ENCODE results near the gene LIPG. TPM values are rescaled to one million over a fixed set of nuclear protein-coding genes. Genes with fewer than 3 reads are reported as not detected.

The LIPG gene
- total RNA-seq, 5 donors from 2014 or later (not counting 1 experiment from before 2014, with no cell fraction given) = 0.22 to 0.76 (median 0.26) TPM; not detected in 2

- CTCF ChIA-PET = no interaction called here
- Histone ChIP-seq H3K4me1 (ENCODE audit: control insufficient read depth in 1 of 2, extremely low read depth in 1 of 2, insufficient read depth in 2 of 2, low read length in 2 of 2) (no peaks in the 10 kb centered on the region), H3K27me3 (replicated peaks in 1 of 2; ENCODE audit: control insufficient read depth in 2 of 2, extremely low read depth in 1 of 2, insufficient read depth in 2 of 2, low read length in 1 of 2) (peaks cover 0 to 14% of the 10 kb centered on the region in 2 experiments), H3K9me3 (no peaks in the 10 kb centered on the region), H3K27ac (ENCODE audit: low read length) (no peak overlapping the region), H3K4me3 (ENCODE audit: control insufficient read depth in 1 of 2, extremely low read depth in 1 of 2, low read length in 1 of 2) (no peak overlapping the region), H3K36me3 (ENCODE audit: control insufficient read depth in 2 of 2, extremely low read depth in 1 of 2, insufficient read depth in 1 of 2, low read length in 1 of 2) (no peaks in the 10 kb centered on the region)
- ATAC-seq (replicated peaks in 1 of 4) = no peak
- Mint-ChIP-seq H3K27ac (no peak overlapping the region), H3K4me1 (no peaks in the 10 kb centered on the region), H3K36me3 (no peaks in the 10 kb centered on the region), H3K9me3 (no peaks in the 10 kb centered on the region), H3K4me3 (no peak overlapping the region), H3K27me3 (peaks cover 7 to 8% of the 10 kb centered on the region in 2 donors)
- no peak for DNase-seq
- POLR2A ChIA-PET = no interaction called here
- 64% methylated on average over 1 of the region's 3 CpGs for WGBS (ENCODE audit: insufficient coverage)
These were observed 49.5 kb downstream of the LIPG start for GRCh38 chr18:49611316-49611715.

- Mint-ChIP-seq H3K9me3 (no peaks in the 10 kb centered on the region), H3K4me3 (no peak overlapping the region), H3K27ac (no peak overlapping the region), H3K36me3 (no peaks in the 10 kb centered on the region), H3K4me1 (no peaks in the 10 kb centered on the region), H3K27me3 (peaks cover 7 to 8% of the 10 kb centered on the region in 2 donors)
- CTCF ChIA-PET = no interaction called here
- 60% methylated on average over 8 of the region's 11 CpGs for WGBS (ENCODE audit: insufficient coverage)
- ATAC-seq (replicated peaks in 1 of 4) (no peak), DNase-seq (no peak)
- H3K4me1 ChIP-seq (ENCODE audit: control insufficient read depth in 1 of 2, extremely low read depth in 1 of 2, insufficient read depth in 2 of 2, low read length in 2 of 2) = no peaks in the 10 kb centered on the region
- POLR2A ChIA-PET = no interaction called here
- no peaks in the 10 kb centered on the region for H3K9me3 ChIP-seq
- no peak overlapping the region for H3K27ac ChIP-seq (ENCODE audit: low read length)
- H3K36me3 ChIP-seq (ENCODE audit: control insufficient read depth in 2 of 2, extremely low read depth in 1 of 2, insufficient read depth in 1 of 2, low read length in 1 of 2) = no peaks in the 10 kb centered on the region
- H3K27me3 ChIP-seq (replicated peaks in 1 of 2; ENCODE audit: control insufficient read depth in 2 of 2, extremely low read depth in 1 of 2, insufficient read depth in 2 of 2, low read length in 1 of 2) = peaks cover 0 to 14% of the 10 kb centered on the region in 2 experiments
- H3K4me3 ChIP-seq (ENCODE audit: control insufficient read depth in 1 of 2, extremely low read depth in 1 of 2, low read length in 1 of 2) = no peak overlapping the region
These were observed 50.7 kb downstream of the LIPG start for GRCh38 chr18:49612515-49613033.

GRCh38 chr18:49613141-49613640 lies 51.3 kb downstream of the LIPG start:
- Mint-ChIP-seq H3K4me1 (no peaks in the 10 kb centered on the region), H3K4me3 (no peak overlapping the region), H3K27ac (no peak overlapping the region), H3K9me3 (no peaks in the 10 kb centered on the region), H3K36me3 (no peaks in the 10 kb centered on the region), H3K27me3 (peaks cover 7 to 8% of the 10 kb centered on the region in 2 donors)
- no peak overlapping the region for H3K4me3 ChIP-seq (ENCODE audit: control insufficient read depth in 1 of 2, extremely low read depth in 1 of 2, low read length in 1 of 2)
- no peak overlapping the region for H3K27ac ChIP-seq (ENCODE audit: low read length)
- H3K4me1 ChIP-seq (ENCODE audit: control insufficient read depth in 1 of 2, extremely low read depth in 1 of 2, insufficient read depth in 2 of 2, low read length in 2 of 2) = no peaks in the 10 kb centered on the region
- DNase-seq (no peak), ATAC-seq (replicated peaks in 1 of 4) (no peak)
- ChIA-PET POLR2A (no interaction called here), CTCF (no interaction called here)
- no peaks in the 10 kb centered on the region for H3K36me3 ChIP-seq (ENCODE audit: control insufficient read depth in 2 of 2, extremely low read depth in 1 of 2, insufficient read depth in 1 of 2, low read length in 1 of 2)
- 69% methylated on average over 3 of the region's 7 CpGs for WGBS (ENCODE audit: insufficient coverage)
- no peaks in the 10 kb centered on the region for H3K9me3 ChIP-seq
- H3K27me3 ChIP-seq (replicated peaks in 1 of 2; ENCODE audit: control insufficient read depth in 2 of 2, extremely low read depth in 1 of 2, insufficient read depth in 2 of 2, low read length in 1 of 2) = peaks cover 0 to 14% of the 10 kb centered on the region in 2 experiments

GRCh38 chr18:49613641-49614151 lies 51.8 kb downstream of the LIPG start:
- H3K4me3 ChIP-seq (ENCODE audit: control insufficient read depth in 1 of 2, extremely low read depth in 1 of 2, low read length in 1 of 2) = no peak overlapping the region
- H3K27me3 ChIP-seq (replicated peaks in 1 of 2; ENCODE audit: control insufficient read depth in 2 of 2, extremely low read depth in 1 of 2, insufficient read depth in 2 of 2, low read length in 1 of 2) = peaks cover 0 to 15% of the 10 kb centered on the region in 2 experiments
- 62% methylated on average over 4 of the region's 5 CpGs for WGBS (ENCODE audit: insufficient coverage)
- Mint-ChIP-seq H3K27ac (no peak overlapping the region), H3K27me3 (peaks cover 7 to 8% of the 10 kb centered on the region in 2 donors), H3K9me3 (no peaks in the 10 kb centered on the region), H3K36me3 (no peaks in the 10 kb centered on the region), H3K4me3 (no peak overlapping the region), H3K4me1 (no peaks in the 10 kb centered on the region)
- CTCF ChIA-PET = no interaction called here
- no peaks in the 10 kb centered on the region for H3K4me1 ChIP-seq (ENCODE audit: control insufficient read depth in 1 of 2, extremely low read depth in 1 of 2, insufficient read depth in 2 of 2, low read length in 2 of 2)
- no peaks in the 10 kb centered on the region for H3K9me3 ChIP-seq
- no peaks in the 10 kb centered on the region for H3K36me3 ChIP-seq (ENCODE audit: control insufficient read depth in 2 of 2, extremely low read depth in 1 of 2, insufficient read depth in 1 of 2, low read length in 1 of 2)
- no peak overlapping the region for H3K27ac ChIP-seq (ENCODE audit: low read length)
- no peak for DNase-seq
- no peak for ATAC-seq (replicated peaks in 1 of 4)
- POLR2A ChIA-PET = interaction anchor here in 1 of 2 donors (0.6 kb wide), 1 partner anchor 118 kb away, joined by 3 read pairs; no protein-coding TSS in a partner anchor

GRCh38 chr18:49616618-49617328 lies 54.9 kb downstream of the LIPG start:
- no peak overlapping the region for H3K4me3 Mint-ChIP-seq

GRCh38 chr18:49617329-49617695 lies 55.5 kb downstream of the LIPG start:
- no peaks in the 10 kb centered on the region for H3K36me3 Mint-ChIP-seq
- no peaks in the 10 kb centered on the region for H3K9me3 Mint-ChIP-seq
- POLR2A ChIA-PET = no interaction called here

More at GRCh38 chr18:49616618-49617328, 54.9 kb downstream of the LIPG start:
- H3K27me3 ChIP-seq (replicated peaks in 1 of 2; ENCODE audit: control insufficient read depth in 2 of 2, extremely low read depth in 1 of 2, insufficient read depth in 2 of 2, low read length in 1 of 2) = peaks cover 0 to 18% of the 10 kb centered on the region in 2 experiments
- Mint-ChIP-seq H3K27ac (no peak overlapping the region), H3K36me3 (no peaks in the 10 kb centered on the region), H3K4me1 (peaks cover 0 to 2% (median 0%) of the 10 kb centered on the region in 3 donors), H3K27me3 (peaks cover 13 to 17% of the 10 kb centered on the region in 2 donors), H3K9me3 (no peaks in the 10 kb centered on the region)
- 64% methylated on average over 2 of the region's 6 CpGs for WGBS (ENCODE audit: insufficient coverage)
- H3K9me3 ChIP-seq = no peaks in the 10 kb centered on the region
- H3K4me3 ChIP-seq (ENCODE audit: control insufficient read depth in 1 of 2, extremely low read depth in 1 of 2, low read length in 1 of 2) = no peak overlapping the region
- DNase-seq = no peak
- no peaks in the 10 kb centered on the region for H3K36me3 ChIP-seq (ENCODE audit: control insufficient read depth in 2 of 2, extremely low read depth in 1 of 2, insufficient read depth in 1 of 2, low read length in 1 of 2)
- no peaks in the 10 kb centered on the region for H3K4me1 ChIP-seq (ENCODE audit: control insufficient read depth in 1 of 2, extremely low read depth in 1 of 2, insufficient read depth in 2 of 2, low read length in 2 of 2)
- ATAC-seq (replicated peaks in 1 of 4) = no peak
- CTCF ChIA-PET = no interaction called here
- H3K27ac ChIP-seq (ENCODE audit: low read length) = no peak overlapping the region
- POLR2A ChIA-PET = no interaction called here

More at GRCh38 chr18:49617329-49617695, 55.5 kb downstream of the LIPG start:
- CTCF ChIA-PET = interaction anchor here in 1 of 2 donors (0.6 kb wide), 1 partner anchor 26 kb away, joined by 4 read pairs; no protein-coding TSS in a partner anchor
- no peaks in the 10 kb centered on the region for H3K36me3 ChIP-seq (ENCODE audit: control insufficient read depth in 2 of 2, extremely low read depth in 1 of 2, insufficient read depth in 1 of 2, low read length in 1 of 2)
- DNase-seq (no peak), ATAC-seq (replicated peaks in 1 of 4) (no peak)
- no peak overlapping the region for H3K27ac ChIP-seq (ENCODE audit: low read length)
- WGBS (ENCODE audit: insufficient coverage) = 45% methylated on average over 2 of the region's 3 CpGs
- Mint-ChIP-seq H3K4me3 (no peak overlapping the region), H3K27me3 (peaks cover 16 to 19% of the 10 kb centered on the region in 2 donors), H3K27ac (no peak overlapping the region), H3K4me1 (peaks cover 0 to 2% (median 0%) of the 10 kb centered on the region in 3 donors)
- no peak overlapping the region for H3K4me3 ChIP-seq (ENCODE audit: control insufficient read depth in 1 of 2, extremely low read depth in 1 of 2, low read length in 1 of 2)
- peaks cover 0 to 23% of the 10 kb centered on the region in 2 experiments for H3K27me3 ChIP-seq (replicated peaks in 1 of 2; ENCODE audit: control insufficient read depth in 2 of 2, extremely low read depth in 1 of 2, insufficient read depth in 2 of 2, low read length in 1 of 2)
- H3K4me1 ChIP-seq (ENCODE audit: control insufficient read depth in 1 of 2, extremely low read depth in 1 of 2, insufficient read depth in 2 of 2, low read length in 2 of 2) = no peaks in the 10 kb centered on the region
- H3K9me3 ChIP-seq = no peaks in the 10 kb centered on the region

Measured in T-cell (primary cell).